MCF 10A (cell line): ENCODE data around the gene OPCML. TPM values are rescaled to one million over a fixed set of nuclear protein-coding genes. Genes with fewer than 3 reads are reported as not detected.

Experiments
- BruUV-seq: library from RNA; stranded (reverse); fragments of 400-500 nt; replicated peaks from 2 replicates; lab custom pipeline; 2021; lab: Mats Ljungman, UMichigan
- CTCF ChIA-PET: fragments of 300-600 bp; sonication (Branson Sonifier 250); formaldehyde crosslinking; extraction: SDS; loops from one replicate; lab custom pipeline; 2021; ENCODE audit warnings: antibody characterized with exemption, inconsistent platforms; lab: Yijun Ruan, JAX
- POLR2A ChIA-PET: fragments of 300-600, 350-650 bp; sonication (Branson Sonifier 250); formaldehyde crosslinking; extraction: SDS; loops from one replicate; lab custom pipeline; 2020; ENCODE audit warnings: antibody characterized with exemption, inconsistent platforms; lab: Yijun Ruan, JAX
- DNase-seq: peaks from one replicate; pipeline ENCODE4 v3.0.0-alpha.2; 2018; ENCODE audit not compliant: unreplicated experiment
- H3K27ac Mint-ChIP-seq: one replicate; pipeline ENCODE4 v1.8.0; 2022; ENCODE audit warnings: mild to moderate bottlenecking, low read depth, mixed read lengths; ENCODE audit not compliant: unreplicated experiment
- H3K27me3 Mint-ChIP-seq: one replicate; pipeline ENCODE4 v1.8.0; 2022; ENCODE audit warnings: mixed read lengths; ENCODE audit not compliant: insufficient read depth, unreplicated experiment
- H3K36me3 Mint-ChIP-seq: one replicate; pipeline ENCODE4 v1.8.0; 2022; ENCODE audit warnings: mild to moderate bottlenecking, moderate library complexity, mixed read lengths; ENCODE audit not compliant: insufficient read depth, unreplicated experiment
- H3K4me1 Mint-ChIP-seq: one replicate; pipeline ENCODE4 v1.8.0; 2022; ENCODE audit warnings: mixed read lengths; ENCODE audit not compliant: insufficient read depth, unreplicated experiment
- H3K4me3 Mint-ChIP-seq: one replicate; pipeline ENCODE4 v1.8.0; 2022; ENCODE audit warnings: mild to moderate bottlenecking, moderate library complexity, mixed read lengths; ENCODE audit not compliant: unreplicated experiment
- H3K9me3 Mint-ChIP-seq: one replicate; pipeline ENCODE4 v1.8.0; 2022; ENCODE audit warnings: mixed read lengths; ENCODE audit not compliant: unreplicated experiment
- CTCF ChIP-seq: fragments of 200-600 bp; IDR thresholded peaks from one replicate; pipeline ENCODE4 v1.8.0; 2022; ENCODE audit warnings: antibody characterized with exemption, mild to moderate bottlenecking; ENCODE audit not compliant: unreplicated experiment
- intact Hi-C: fragments of 100-400 bp; cut with micrococcal nuclease; formaldehyde crosslinking; loops from 2 replicates; pipeline ENCODE4 v1.14.1; 2022
- total RNA-seq: library from RNA; stranded (reverse); gene quantifications from 2 replicates; pipeline ENCODE4 v1.2.3, GENCODE V29; 2022

The OPCML gene
- total RNA-seq, 1 experiment from 2014 or later: not detected

- no peaks in the 10 kb centered on the region for H3K27me3 Mint-ChIP-seq
- intact Hi-C loops: no loop called here
- H3K4me3 Mint-ChIP-seq: no peak overlapping the region
- ChIA-PET POLR2A (no interaction called here), CTCF (interaction anchor here (0.6 kb wide), 1 partner anchor 9 kb away, joined by 3 read pairs; no protein-coding TSS in a partner anchor)
- no peak for DNase-seq
- H3K27ac Mint-ChIP-seq: no peak overlapping the region
- BruUV-seq: no TSS peak
- H3K36me3 Mint-ChIP-seq: no peaks in the 10 kb centered on the region
- H3K9me3 Mint-ChIP-seq: no peaks in the 10 kb centered on the region
- no peak for TF ChIP-seq CTCF
- no peaks in the 10 kb centered on the region for H3K4me1 Mint-ChIP-seq
Observed at GRCh38 chr11:133123366-133123765, 408.9 kb downstream of the OPCML start.

- H3K27ac Mint-ChIP-seq: no peak overlapping the region
- ChIA-PET CTCF (interaction anchor here (0.5 kb wide), 1 partner anchor 1897 kb away, joined by 3 read pairs; no protein-coding TSS in a partner anchor), POLR2A (no interaction called here)
- no TSS peak for BruUV-seq
- TF ChIP-seq CTCF: no peak
- DNase-seq: no peak
- H3K36me3 Mint-ChIP-seq: no peaks in the 10 kb centered on the region
- H3K4me3 Mint-ChIP-seq: no peak overlapping the region
- no peaks in the 10 kb centered on the region for H3K27me3 Mint-ChIP-seq
- intact Hi-C loops: no loop called here
- H3K4me1 Mint-ChIP-seq: no peaks in the 10 kb centered on the region
- H3K9me3 Mint-ChIP-seq: no peaks in the 10 kb centered on the region
Observed at GRCh38 chr11:133122256-133122655, 410.0 kb downstream of the OPCML start.

GRCh38 chr11:133118563-133119268, 413.6 kb downstream of the OPCML start:
- DNase-seq: no peak
- Mint-ChIP-seq H3K27ac (no peak overlapping the region), H3K4me3 (no peak overlapping the region), H3K27me3 (no peaks in the 10 kb centered on the region), H3K36me3 (no peaks in the 10 kb centered on the region), H3K4me1 (no peaks in the 10 kb centered on the region), H3K9me3 (peaks cover 8% of the 10 kb centered on the region)
- no peak for TF ChIP-seq CTCF
- ChIA-PET POLR2A (no interaction called here), CTCF (no interaction called here)
- intact Hi-C loops: no loop called here
- BruUV-seq: no TSS peak

- BruUV-seq: no TSS peak
- no peak overlapping the region for H3K4me3 Mint-ChIP-seq
- DNase-seq: no peak
- H3K27ac Mint-ChIP-seq: no peak overlapping the region
- no peaks in the 10 kb centered on the region for H3K36me3 Mint-ChIP-seq
- no peaks in the 10 kb centered on the region for H3K4me1 Mint-ChIP-seq
- H3K9me3 Mint-ChIP-seq: peaks cover 15% of the 10 kb centered on the region
- intact Hi-C loops: no loop called here
- ChIA-PET CTCF (interaction anchor here (1.0 kb wide), 1 partner anchor 20 kb away, joined by 3 read pairs; no protein-coding TSS in a partner anchor), POLR2A (interaction anchor here (0.6 kb wide), 1 partner anchor 46 kb away, joined by 3 read pairs; no protein-coding TSS in a partner anchor)
- no peaks in the 10 kb centered on the region for H3K27me3 Mint-ChIP-seq
- TF ChIP-seq CTCF: no peak
Observed at GRCh38 chr11:133115099-133115498, 417.2 kb downstream of the OPCML start.
